GM12878 (cell line): Measurements from ENCODE around the gene NNMT. TPM values are rescaled to one million over a fixed set of nuclear protein-coding genes. Genes with fewer than 3 reads are reported as not detected.

Experiments used
- ATAC-seq: fragments of 200-7000 bp; cut with Tn5 transposase; 3 replicates; pipeline ENCODE4 v1.9.1; 2020; ENCODE audit warnings: mild to moderate bottlenecking, moderate library complexity
- BruUV-seq: library from RNA; stranded (reverse); fragments of 400-500 nt; replicated peaks from 2 replicates; lab custom pipeline; 2021; lab: Mats Ljungman, UMichigan
- CTCF ChIA-PET: fragments of 300-600 bp; sonication (Branson Sonifier 250); formaldehyde crosslinking; extraction: SDS; loops from one replicate; lab custom pipeline; 2021; ENCODE audit warnings: inconsistent platforms; lab: Yijun Ruan, JAX
- POLR2A ChIA-PET: fragments of 350-600 bp; formaldehyde crosslinking; extraction: SDS; loops from one replicate; lab custom pipeline; 2021; ENCODE audit warnings: inconsistent platforms; lab: Charles Lee
- RAD21 ChIA-PET: fragments of 300-600 bp; sonication (Branson Sonifier 250); formaldehyde crosslinking; loops from one replicate; lab custom pipeline; 2023; ENCODE audit warnings: antibody characterized with exemption; ENCODE audit not compliant: unreplicated experiment; lab: Charles Lee
- SMC1A ChIA-PET: fragments of 300-600 bp; sonication (Branson Sonifier 250); formaldehyde crosslinking; loops from one replicate; lab custom pipeline; 2023; ENCODE audit not compliant: unreplicated experiment, uncharacterized antibody; lab: Charles Lee
- DNase-seq: peaks from one replicate; pipeline ENCODE4 v3.0.0-alpha.2; 2011; ENCODE audit warnings: low read depth, low spot score
- FAIRE-seq: peaks from 3 replicates; lab custom pipeline; 2011; peaks lifted over from hg19 to GRCh38; lab: Jason Lieb, UNC
- H2AFZ ChIP-seq: 2 replicates; pipeline ENCODE4 v1.6.0; 2011; ENCODE audit warnings: low read depth, low read length, control low read depth; ENCODE audit not compliant: control insufficient read depth
- H3K27ac ChIP-seq: 2 replicates; pipeline ENCODE4 v1.5.1; 2011; ENCODE audit warnings: control low read depth; ENCODE audit not compliant: control insufficient read depth, insufficient read depth
- H3K27me3 ChIP-seq, 2 experiments: replicated peaks in 1 of 2; 2 replicates each; pipeline versions ENCODE4 v1.6.0 to v1.6.1; 2011; ENCODE audit warnings: low read length in 1 of 2; ENCODE audit not compliant: control insufficient read depth in 2 of 2, insufficient read depth in 2 of 2
- H3K36me3 ChIP-seq, 2 experiments: 2 replicates each; pipeline ENCODE4 v1.5.1; 2011; ENCODE audit warnings: low read length in 1 of 2; ENCODE audit not compliant: control insufficient read depth in 2 of 2, insufficient read depth in 2 of 2
- H3K4me1 ChIP-seq: 2 replicates; pipeline ENCODE4 v1.6.1; 2011; ENCODE audit warnings: mild to moderate bottlenecking, low read length, moderate library complexity, mixed read lengths; ENCODE audit not compliant: control insufficient read depth, insufficient read depth
- H3K4me2 ChIP-seq: 2 replicates; pipeline ENCODE4 v1.6.0; 2011; ENCODE audit warnings: control low read depth; ENCODE audit not compliant: control insufficient read depth, insufficient read depth
- H3K4me3 ChIP-seq: fragments of 200-600 bp; sonication (generic); 2 replicates; pipeline ENCODE4 v1.5.1; 2016
- H3K79me2 ChIP-seq: 2 replicates; pipeline ENCODE4 v1.6.0; 2011; ENCODE audit warnings: low read length; ENCODE audit not compliant: control insufficient read depth, insufficient read depth
- H3K9ac ChIP-seq: 2 replicates; pipeline ENCODE4 v1.8.0; 2011; ENCODE audit warnings: low read length, control low read depth, mixed read lengths; ENCODE audit not compliant: control insufficient read depth, insufficient read depth
- H3K9me3 ChIP-seq: replicated peaks from 3 replicates; pipeline ENCODE4 v1.5.1; 2011; ENCODE audit warnings: mild to moderate bottlenecking, low read length; ENCODE audit not compliant: control insufficient read depth, insufficient read depth
- H4K20me1 ChIP-seq: 2 replicates; pipeline ENCODE4 v1.6.0; 2011; ENCODE audit not compliant: control insufficient read depth, insufficient read depth
- IKZF2 ChIP-seq, 2 experiments: fragments of 450-650 bp; IDR thresholded peaks; 2 replicates each; pipeline ENCODE4 v1.6.1; 2017; ENCODE audit warnings: mild to moderate bottlenecking in 2 of 2, moderate library complexity in 2 of 2
- SIN3A ChIP-seq: IDR thresholded peaks from 2 replicates; pipeline ENCODE4 v1.6.1; 2012; ENCODE audit warnings: low read depth, low read length, improper control_type of control experiment
- SRF ChIP-seq, 2 experiments: IDR thresholded peaks; 2 replicates each; pipeline ENCODE4 v1.6.1; 2011; ENCODE audit warnings: low read depth in 2 of 2, low read length in 2 of 2, mild to moderate bottlenecking in 1 of 2, moderate library complexity in 1 of 2
- WGBS: methylation state at CpG from one replicate; pipeline ENCODE4 v1.1.6; 2016; ENCODE audit warnings: low lambda C conversion rate; ENCODE audit not compliant: insufficient replicate concordance, insufficient coverage; ENCODE audit errors: missing lambda C conversion rate; 5-methylcytosine and 5-hydroxymethylcytosine counted together
- in situ Hi-C: fragments of 300-500 bp; cut with MboI; formaldehyde crosslinking; loops from 9 replicates; pipeline ENCODE4 v1.14.3; 2018; ENCODE audit warnings: mixed read lengths
- intact Hi-C: fragments of 100-400 bp; cut with micrococcal nuclease; formaldehyde crosslinking; loops from one replicate; pipeline ENCODE4 v1.14.2; 2022; ENCODE audit not compliant: unreplicated experiment
- polyA plus RNA-seq, 11 experiments: library from polyadenylated mRNA; depleted of rRNA in 4 of 11; unstranded in 6 of 11; stranded (reverse) in 5 of 11; fragments of >200 nt; fragmentation: Nextera tagmentation in 4 of 11; fragmentation: Illumina TruSeq in 1 of 11; extraction: Ambion mirVana in 4 of 11; extraction: Trizol in 1 of 11; gene quantifications; 1 replicate in 1 of 11; 2 replicates in 10 of 11; pipeline versions ENCODE4 v1.2.1 to v1.2.3, GENCODE V29; 2011 to 2016; ENCODE audit warnings: inconsistent platforms in 2 of 11, missing spikeins in 2 of 11, low read depth in 1 of 11
- total RNA-seq, 4 experiments: library from RNA; depleted of rRNA in 3 of 4; stranded (reverse); fragments of >200 nt in 3 of 4; fragmentation: Illumina TruSeq in 1 of 4; extraction: Trizol in 1 of 4; gene quantifications; 2 replicates each; pipeline versions ENCODE4 v1.2.1 to v1.2.3, GENCODE V29; 2013 to 2021
- TF ChIP-seq, protein P1 (sequence below): IDR thresholded peaks from 2 replicates; pipeline ENCODE4 v1.6.1; 2012; ENCODE audit warnings: improper control_type of control experiment, low read depth, low read length; ENCODE audit not compliant: insufficient replicate concordance

Gene NNMT
- total and polyA plus RNA-seq, 10 of the 15 experiments (the other 5 are each of a cell fraction or from before 2014, with no cell fraction given), result 0.46 TPM; not detected in 9

DNA sequence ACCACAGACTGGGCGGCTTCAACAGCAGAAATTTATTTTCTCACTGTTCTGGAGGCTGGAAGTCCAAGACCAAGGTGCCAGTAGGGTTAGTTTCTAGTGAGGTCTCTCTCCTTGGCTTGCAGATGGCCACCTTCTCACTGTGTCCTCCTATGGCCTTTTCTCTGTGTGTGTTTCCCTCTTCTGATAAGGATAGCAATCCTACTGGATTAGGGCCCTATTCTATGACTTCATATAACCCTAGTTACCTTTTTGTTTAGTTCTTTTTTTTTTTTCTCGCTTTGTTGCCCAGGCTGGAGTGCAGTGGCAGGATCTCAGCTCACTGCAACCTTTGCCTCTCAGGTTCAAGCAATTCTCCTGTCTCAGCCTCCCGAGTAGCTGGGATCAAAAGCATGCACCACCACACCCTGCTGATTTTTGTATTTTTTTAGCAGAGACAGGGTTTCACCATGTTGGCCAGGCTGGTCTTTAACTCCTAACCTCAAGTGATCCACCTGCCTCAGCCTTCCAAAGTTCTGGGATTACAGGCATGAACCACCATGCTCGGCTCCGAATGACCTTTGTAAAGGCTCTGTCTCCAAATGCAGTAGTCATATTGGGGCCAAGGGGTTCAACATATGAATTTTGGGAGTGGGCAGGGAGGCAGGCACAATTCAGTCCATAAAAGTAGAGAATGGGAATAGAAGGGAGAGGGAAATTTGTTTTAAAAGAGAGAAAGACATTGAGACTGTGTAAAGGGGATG is 25.5 kb upstream of the NNMT start:
- intact Hi-C loops, result no loop called here
- BruUV-seq, result no TSS peak
- Histone ChIP-seq H3K9ac (no peak overlapping the region), H3K4me2 (no peak overlapping the region), H3K4me3 (no peak overlapping the region), H3K27me3 (peaks cover 2 to 5% of the 10 kb centered on the region in 2 experiments; a peak in 3 of 4 replicates), H3K36me3 (no peaks in the 10 kb centered on the region)
- no peak for FAIRE-seq
- TF ChIP-seq, protein P1, sequence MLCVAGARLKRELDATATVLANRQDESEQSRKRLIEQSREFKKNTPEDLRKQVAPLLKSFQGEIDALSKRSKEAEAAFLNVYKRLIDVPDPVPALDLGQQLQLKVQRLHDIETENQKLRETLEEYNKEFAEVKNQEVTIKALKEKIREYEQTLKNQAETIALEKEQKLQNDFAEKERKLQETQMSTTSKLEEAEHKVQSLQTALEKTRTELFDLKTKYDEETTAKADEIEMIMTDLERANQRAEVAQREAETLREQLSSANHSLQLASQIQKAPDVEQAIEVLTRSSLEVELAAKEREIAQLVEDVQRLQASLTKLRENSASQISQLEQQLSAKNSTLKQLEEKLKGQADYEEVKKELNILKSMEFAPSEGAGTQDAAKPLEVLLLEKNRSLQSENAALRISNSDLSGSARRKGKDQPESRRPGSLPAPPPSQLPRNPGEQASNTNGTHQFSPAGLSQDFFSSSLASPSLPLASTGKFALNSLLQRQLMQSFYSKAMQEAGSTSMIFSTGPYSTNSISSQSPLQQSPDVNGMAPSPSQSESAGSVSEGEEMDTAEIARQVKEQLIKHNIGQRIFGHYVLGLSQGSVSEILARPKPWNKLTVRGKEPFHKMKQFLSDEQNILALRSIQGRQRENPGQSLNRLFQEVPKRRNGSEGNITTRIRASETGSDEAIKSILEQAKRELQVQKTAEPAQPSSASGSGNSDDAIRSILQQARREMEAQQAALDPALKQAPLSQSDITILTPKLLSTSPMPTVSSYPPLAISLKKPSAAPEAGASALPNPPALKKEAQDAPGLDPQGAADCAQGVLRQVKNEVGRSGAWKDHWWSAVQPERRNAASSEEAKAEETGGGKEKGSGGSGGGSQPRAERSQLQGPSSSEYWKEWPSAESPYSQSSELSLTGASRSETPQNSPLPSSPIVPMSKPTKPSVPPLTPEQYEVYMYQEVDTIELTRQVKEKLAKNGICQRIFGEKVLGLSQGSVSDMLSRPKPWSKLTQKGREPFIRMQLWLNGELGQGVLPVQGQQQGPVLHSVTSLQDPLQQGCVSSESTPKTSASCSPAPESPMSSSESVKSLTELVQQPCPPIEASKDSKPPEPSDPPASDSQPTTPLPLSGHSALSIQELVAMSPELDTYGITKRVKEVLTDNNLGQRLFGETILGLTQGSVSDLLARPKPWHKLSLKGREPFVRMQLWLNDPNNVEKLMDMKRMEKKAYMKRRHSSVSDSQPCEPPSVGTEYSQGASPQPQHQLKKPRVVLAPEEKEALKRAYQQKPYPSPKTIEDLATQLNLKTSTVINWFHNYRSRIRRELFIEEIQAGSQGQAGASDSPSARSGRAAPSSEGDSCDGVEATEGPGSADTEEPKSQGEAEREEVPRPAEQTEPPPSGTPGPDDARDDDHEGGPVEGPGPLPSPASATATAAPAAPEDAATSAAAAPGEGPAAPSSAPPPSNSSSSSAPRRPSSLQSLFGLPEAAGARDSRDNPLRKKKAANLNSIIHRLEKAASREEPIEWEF, result no peak
- no peak for TF ChIP-seq SIN3A
- no peak for TF ChIP-seq IKZF2 (IDR thresholded peaks at IDR 0.05)
- no peak for TF ChIP-seq SRF (IDR thresholded peaks at IDR 0.05; ENCODE audit: low read depth in 2 of 2, low read length in 2 of 2)
- TF ChIP-seq, all 136 proteins: peak for 0
- Histone ChIP-seq H4K20me1 (no peaks in the 10 kb centered on the region), H3K27ac (no peak overlapping the region), H3K4me1 (no peaks in the 10 kb centered on the region), H3K9me3 (no peaks in the 10 kb centered on the region), H2AFZ (no peak overlapping the region), H3K79me2 (no peaks in the 10 kb centered on the region)
- WGBS, result 13% methylated on average over 4 of the region's 5 CpGs
- DNase-seq (no peak), ATAC-seq (no peak)
- ChIA-PET POLR2A (no interaction called here), RAD21 (no interaction called here), SMC1A (no interaction called here), CTCF (no interaction called here)
- in situ Hi-C loops, result no loop called here
